ENCODE results near the gene SPHK2.

GRCh38 chr19:48672994-48673393, 53.7 kb downstream of the SPHK2 start, which contains the start of gene NTN5:
- TF ChIP-seq POLR2AphosphoS5 (IDR thresholded peaks at IDR 0.05), result no peak
- TF ChIP-seq POLR2A (IDR thresholded peaks at IDR 0.05), result no peak
- TF ChIP-seq CTCF (IDR thresholded peaks at IDR 0.05), result no peak

All from upper lobe of left lung (tissue), 4 donors.